HFFc6 (cell line): Measurements from ENCODE around the gene NAGK. TPM values are rescaled to one million over a fixed set of nuclear protein-coding genes. Genes with fewer than 3 reads are reported as not detected.
"Not testable (repeated sequence)": the region's sequence is repeated elsewhere in the genome, so short reads cannot be mapped to it uniquely, and the experiment has no call there.

Experiments used
- DNase-seq: peaks from one replicate; pipeline ENCODE4 v3.0.0-alpha.2; 2018
- H3K27ac Mint-ChIP-seq: 2 replicates; pipeline ENCODE4 v1.8.0; 2020; ENCODE audit warnings: mild to moderate bottlenecking, mixed read lengths
- H3K27me3 Mint-ChIP-seq: 2 replicates; pipeline ENCODE4 v1.8.0; 2021; ENCODE audit warnings: mild to moderate bottlenecking, moderate library complexity, mixed read lengths; ENCODE audit not compliant: insufficient read depth
- H3K36me3 Mint-ChIP-seq: 2 replicates; pipeline ENCODE4 v1.8.0; 2021; ENCODE audit warnings: low read depth, mixed read lengths
- H3K4me1 Mint-ChIP-seq: 2 replicates; pipeline ENCODE4 v1.8.0; 2020; ENCODE audit warnings: low read depth, mixed read lengths
- H3K4me3 Mint-ChIP-seq: 2 replicates; pipeline ENCODE4 v1.8.0; 2020; ENCODE audit warnings: mild to moderate bottlenecking, moderate library complexity, mixed read lengths
- H3K9me3 Mint-ChIP-seq: 2 replicates; pipeline ENCODE4 v1.8.0; 2020; ENCODE audit warnings: mild to moderate bottlenecking, mixed read lengths
- CTCF ChIP-seq: fragments of 200-600 bp; sonication (generic); IDR thresholded peaks from 2 replicates; pipeline ENCODE4 v1.5.0; 2021; ENCODE audit warnings: antibody characterized with exemption, mild to moderate bottlenecking
- total RNA-seq, 6 experiments: library from RNA; stranded (reverse); fragmentation: NEBNext Ultra II Directional; extraction: Animal tissue kit (Norgen Biotek cat#: 25700); gene quantifications; 2 replicates in 1 of 6; 3 replicates in 5 of 6; pipeline ENCODE4 v1.2.3, GENCODE V29; 2021

The NAGK gene
- total RNA-seq, 6 experiments from 2014 or later: 97.3 to 121 (median 101) TPM

DNA sequence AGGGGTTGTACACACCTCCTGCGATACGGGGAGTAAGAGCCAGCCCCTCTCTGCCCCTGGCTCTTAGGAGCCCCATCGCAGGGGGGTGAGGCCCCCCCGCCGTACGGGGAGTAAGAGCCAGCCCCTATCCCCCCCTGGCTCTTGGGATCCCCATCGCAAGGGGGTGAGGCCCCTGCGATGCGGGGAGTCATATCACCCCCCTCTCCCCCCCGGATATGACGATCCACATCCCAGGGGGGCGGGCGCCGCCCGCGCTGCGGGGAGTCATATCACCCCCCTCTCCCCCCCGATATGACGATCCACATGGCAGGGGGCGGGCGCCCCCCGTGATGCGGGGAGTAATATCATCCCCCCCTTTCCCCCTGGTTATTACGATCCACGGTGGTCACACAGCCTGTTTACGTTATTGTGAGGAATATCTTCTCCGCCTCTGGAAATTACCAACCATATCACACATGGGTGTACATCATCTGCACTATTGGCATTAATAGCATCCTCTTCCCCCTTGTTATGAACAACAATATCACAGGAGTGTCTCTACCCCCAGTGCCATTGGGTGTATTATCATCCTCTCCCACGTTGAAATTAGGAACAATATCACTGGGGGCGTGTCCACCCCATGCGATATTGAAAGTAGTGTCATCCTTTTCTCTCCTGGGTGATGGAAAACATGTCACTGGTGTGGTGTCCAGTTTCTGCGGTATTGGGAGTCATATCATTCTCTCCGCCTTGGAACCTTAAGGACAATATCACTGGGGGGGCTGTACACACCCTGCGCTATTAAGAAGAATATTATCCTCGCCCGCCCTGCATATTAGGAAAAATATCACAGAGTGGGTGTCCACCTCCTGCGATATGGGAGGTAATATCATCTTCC, 24.7 kb upstream of the NAGK start:
- H3K4me3 Mint-ChIP-seq: no peak overlapping the region
- H3K27me3 Mint-ChIP-seq: peaks cover 21% of the 10 kb centered on the region
- H3K36me3 Mint-ChIP-seq: no peaks in the 10 kb centered on the region
- peaks cover 6% of the 10 kb centered on the region; the same call in 1 of the 2 replicates for H3K4me1 Mint-ChIP-seq
- no peak for TF ChIP-seq CTCF
- DNase-seq: no peak
- H3K9me3 Mint-ChIP-seq: no peaks in the 10 kb centered on the region
- no peak overlapping the region for H3K27ac Mint-ChIP-seq

DNA sequence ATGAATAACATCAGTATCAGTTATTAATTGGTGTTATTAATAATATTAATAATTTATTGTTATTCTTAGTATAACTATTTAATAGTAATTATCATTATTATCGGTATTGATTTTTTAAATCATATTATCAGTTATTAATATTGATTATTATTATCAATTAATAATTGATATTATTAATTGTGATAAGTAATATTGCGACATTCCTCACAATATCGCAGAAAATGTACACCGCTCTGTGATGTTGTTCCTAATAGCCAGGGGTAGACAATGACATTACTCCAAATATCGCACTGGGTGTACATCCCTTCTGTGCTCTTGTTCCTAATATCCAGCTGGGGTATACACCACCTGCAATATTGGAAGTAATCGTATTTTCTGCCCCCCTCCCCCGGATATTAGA, 23.3 kb upstream of the NAGK start:
- no peaks in the 10 kb centered on the region for H3K9me3 Mint-ChIP-seq
- H3K27ac Mint-ChIP-seq: no peak overlapping the region
- H3K27me3 Mint-ChIP-seq: peaks cover 19% of the 10 kb centered on the region
- no peaks in the 10 kb centered on the region for H3K36me3 Mint-ChIP-seq
- no peak for DNase-seq
- H3K4me3 Mint-ChIP-seq: no peak overlapping the region
- TF ChIP-seq CTCF: no peak
- H3K4me1 Mint-ChIP-seq: peaks cover 6% of the 10 kb centered on the region; the same call in 1 of the 2 replicates

- H3K4me3 Mint-ChIP-seq: no peak overlapping the region
- no peak overlapping the region for H3K27ac Mint-ChIP-seq
- DNase-seq: no peak
- H3K9me3 Mint-ChIP-seq: no peaks in the 10 kb centered on the region
- no peaks in the 10 kb centered on the region for H3K36me3 Mint-ChIP-seq
- H3K4me1 Mint-ChIP-seq: peaks cover 6% of the 10 kb centered on the region; the same call in 1 of the 2 replicates
- H3K27me3 Mint-ChIP-seq: peaks cover 19% of the 10 kb centered on the region
- no peak for TF ChIP-seq CTCF
Measured at GRCh38 chr2:71045865-71046548, 22.4 kb upstream of the NAGK start.

GRCh38 chr2:71048096-71048495, 20.4 kb upstream of the NAGK start:
- no peaks in the 10 kb centered on the region for H3K36me3 Mint-ChIP-seq
- H3K27me3 Mint-ChIP-seq: peaks cover 17% of the 10 kb centered on the region
- no peaks in the 10 kb centered on the region for H3K9me3 Mint-ChIP-seq
- no peak for TF ChIP-seq CTCF
- H3K4me1 Mint-ChIP-seq: peaks cover 6% of the 10 kb centered on the region; the same call in 1 of the 2 replicates
- H3K27ac Mint-ChIP-seq: no peak overlapping the region
- no peak overlapping the region for H3K4me3 Mint-ChIP-seq
- no peak for DNase-seq

GRCh38 chr2:71049704-71050360, 18.6 kb upstream of the NAGK start:
- H3K4me1 Mint-ChIP-seq, H3K27ac Mint-ChIP-seq, H3K4me3 Mint-ChIP-seq, H3K36me3 Mint-ChIP-seq, H3K9me3 Mint-ChIP-seq, DNase-seq: not testable (repeated sequence)
- H3K27me3 Mint-ChIP-seq: peaks cover 21% of the 10 kb centered on the region

DNA sequence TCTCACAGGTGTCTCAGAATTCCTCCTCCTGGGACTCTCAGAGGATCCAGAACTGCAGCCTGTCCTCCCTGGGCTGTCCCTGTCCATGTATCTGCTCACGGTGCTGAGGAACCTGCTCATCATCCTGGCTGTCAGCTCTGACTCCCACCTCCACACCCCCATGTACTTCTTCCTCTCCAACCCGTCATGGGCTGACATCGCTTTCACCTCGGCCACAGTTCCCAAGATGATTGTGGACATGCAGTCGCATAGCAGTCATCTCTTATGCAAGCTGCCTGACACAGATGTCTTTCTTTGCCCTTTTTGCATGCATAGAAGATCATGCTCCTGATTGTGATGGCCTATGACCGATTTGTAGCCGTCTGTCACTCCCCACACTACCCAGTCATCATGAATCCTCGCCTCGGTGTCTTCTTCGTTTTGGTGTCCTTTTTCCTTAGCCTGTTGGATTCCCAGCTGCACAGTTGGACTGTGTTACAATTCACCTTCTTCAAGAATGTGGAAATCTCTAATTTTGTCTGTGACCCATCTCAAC, 13.2 kb upstream of the NAGK start:
- H3K4me3 Mint-ChIP-seq, DNase-seq, H3K36me3 Mint-ChIP-seq, H3K27ac Mint-ChIP-seq, H3K9me3 Mint-ChIP-seq, H3K4me1 Mint-ChIP-seq: not testable (repeated sequence)
- peaks cover 17% of the 10 kb centered on the region for H3K27me3 Mint-ChIP-seq
